WTC11 (cell line): ENCODE measurements around the gene BCAS3. TPM values are rescaled to one million over a fixed set of nuclear protein-coding genes. Genes with fewer than 3 reads are reported as not detected.

Experiments
- ATAC-seq: fragments of 200-7000 bp; cut with Tn5 transposase; 2 replicates; pipeline ENCODE4 v1.10.0; 2021; ENCODE audit warnings: mild to moderate bottlenecking, moderate library complexity
- CTCF ChIA-PET: fragments of 300-600 bp; sonication (Branson Sonifier 250); formaldehyde crosslinking; loops from one replicate; lab custom pipeline; 2021; ENCODE audit warnings: antibody characterized with exemption; lab: Charles Lee
- POLR2A ChIA-PET: fragments of 350-600 bp; sonication (Branson Sonifier 250); formaldehyde crosslinking; loops from one replicate; lab custom pipeline; 2021; ENCODE audit warnings: antibody characterized with exemption; lab: Charles Lee
- DNase-seq: peaks from one replicate; pipeline ENCODE4 v3.0.0; 2021; ENCODE audit warnings: low spot score
- H3K27ac Mint-ChIP-seq: 2 replicates; pipeline ENCODE4 v1.8.0; 2021; ENCODE audit warnings: mixed read lengths
- H3K27me3 Mint-ChIP-seq: 2 replicates; pipeline ENCODE4 v1.8.0; 2021; ENCODE audit warnings: low read depth, mild to moderate bottlenecking, moderate library complexity, mixed read lengths
- H3K36me3 Mint-ChIP-seq: 2 replicates; pipeline ENCODE4 v1.8.0; 2021; ENCODE audit warnings: mixed read lengths
- H3K4me1 Mint-ChIP-seq: 2 replicates; pipeline ENCODE4 v1.8.0; 2022; ENCODE audit warnings: mixed read lengths
- H3K4me3 Mint-ChIP-seq: 2 replicates; pipeline ENCODE4 v1.8.0; 2021; ENCODE audit warnings: mild to moderate bottlenecking, moderate library complexity, mixed read lengths
- H3K9me3 Mint-ChIP-seq: 2 replicates; pipeline ENCODE4 v1.8.0; 2021; ENCODE audit warnings: mixed read lengths
- CREM ChIP-seq: sonication (generic); formaldehyde crosslinking; IDR thresholded peaks from 2 replicates; pipeline ENCODE4 v1.8.1; 2022; ENCODE audit warnings: mild to moderate bottlenecking, missing genetic modification reagents, moderate library complexity
- EMX1 ChIP-seq: fragments of 250-450 bp; sonication (Bioruptor Pico); IDR thresholded peaks from 2 replicates; pipeline ENCODE4 v1.8.0; 2021; ENCODE audit warnings: mild to moderate bottlenecking
- GABPB1 ChIP-seq: sonication (generic); formaldehyde crosslinking; IDR thresholded peaks from 2 replicates; pipeline ENCODE4 v1.8.1; 2023; ENCODE audit warnings: mild to moderate bottlenecking, missing genetic modification reagents
- GTF2I ChIP-seq: fragments of 250-450 bp; sonication (Bioruptor Pico); conservative IDR thresholded peaks from 2 replicates; pipeline ENCODE4 v1.4.0; 2021; ENCODE audit warnings: mild to moderate bottlenecking
- HMGA2 ChIP-seq: fragments of 250-450 bp; sonication (Bioruptor Pico); IDR thresholded peaks from 2 replicates; pipeline ENCODE4 v1.4.0; 2021; ENCODE audit warnings: mild to moderate bottlenecking, moderate library complexity
- JAZF1 ChIP-seq: fragments of 250-450 bp; sonication (Bioruptor Pico); IDR thresholded peaks from 2 replicates; pipeline ENCODE4 v1.9.0; 2021; ENCODE audit warnings: moderate library complexity, mild to moderate bottlenecking, inconsistent platforms
- NFATC4 ChIP-seq: fragments of 250-450 bp; sonication (Bioruptor Pico); IDR thresholded peaks from 2 replicates; pipeline ENCODE4 v1.9.0; 2021; ENCODE audit warnings: mild to moderate bottlenecking
- RORB ChIP-seq: fragments of 250-450 bp; sonication (Bioruptor Pico); IDR thresholded peaks from 2 replicates; pipeline ENCODE4 v1.9.0; 2021; ENCODE audit warnings: mild to moderate bottlenecking
- TCF7 ChIP-seq: sonication (generic); formaldehyde crosslinking; IDR thresholded peaks from 2 replicates; pipeline ENCODE4 v1.8.0; 2022; ENCODE audit warnings: mild to moderate bottlenecking, low read depth, missing genetic modification reagents, moderate library complexity
- TEAD1 ChIP-seq: sonication (generic); formaldehyde crosslinking; IDR thresholded peaks from 2 replicates; pipeline ENCODE4 v1.8.0; 2022; ENCODE audit warnings: mild to moderate bottlenecking, missing genetic modification reagents
- total RNA-seq: library from RNA; stranded (reverse); gene quantifications from 3 replicates; pipeline ENCODE4 v1.2.3, GENCODE V29; 2021
- TF ChIP-seq, protein P1 (sequence below): sonication (generic); formaldehyde crosslinking; IDR thresholded peaks from 2 replicates; pipeline ENCODE4 v1.8.0; 2022; ENCODE audit warnings: mild to moderate bottlenecking, missing genetic modification reagents
- TF ChIP-seq, protein P2 (sequence below): sonication (generic); formaldehyde crosslinking; conservative IDR thresholded peaks from 2 replicates; pipeline ENCODE4 v1.8.1; 2023; ENCODE audit warnings: mild to moderate bottlenecking, low read depth, missing genetic modification reagents, moderate library complexity
- TF ChIP-seq, protein P3 (sequence below): sonication (generic); formaldehyde crosslinking; IDR thresholded peaks from 2 replicates; pipeline ENCODE4 v1.8.0; 2023; ENCODE audit warnings: missing genetic modification reagents, mild to moderate bottlenecking, borderline replicate concordance
- TF ChIP-seq, protein P4 (sequence below): fragments of 250-450 bp; sonication (Bioruptor Pico); IDR thresholded peaks from 2 replicates; pipeline ENCODE4 v1.9.0; 2021; ENCODE audit warnings: mild to moderate bottlenecking
- TF ChIP-seq, protein P5 (sequence below): sonication (generic); formaldehyde crosslinking; IDR thresholded peaks from 2 replicates; pipeline ENCODE4 v1.8.1; 2022; ENCODE audit warnings: mild to moderate bottlenecking, missing genetic modification reagents, moderate library complexity, borderline replicate concordance
- TF ChIP-seq, protein P6 (sequence below): sonication (generic); formaldehyde crosslinking; IDR thresholded peaks from 2 replicates; pipeline ENCODE4 v1.8.1; 2022; ENCODE audit warnings: low read depth, missing genetic modification reagents, borderline replicate concordance
- TF ChIP-seq, protein P7 (sequence below): fragments of 250-450 bp; sonication (Bioruptor Pico); IDR thresholded peaks from 2 replicates; pipeline ENCODE4 v1.8.0; 2021; ENCODE audit warnings: mild to moderate bottlenecking

Gene BCAS3
- total RNA-seq, 1 experiment from 2014 or later: 15.5 TPM

DNA sequence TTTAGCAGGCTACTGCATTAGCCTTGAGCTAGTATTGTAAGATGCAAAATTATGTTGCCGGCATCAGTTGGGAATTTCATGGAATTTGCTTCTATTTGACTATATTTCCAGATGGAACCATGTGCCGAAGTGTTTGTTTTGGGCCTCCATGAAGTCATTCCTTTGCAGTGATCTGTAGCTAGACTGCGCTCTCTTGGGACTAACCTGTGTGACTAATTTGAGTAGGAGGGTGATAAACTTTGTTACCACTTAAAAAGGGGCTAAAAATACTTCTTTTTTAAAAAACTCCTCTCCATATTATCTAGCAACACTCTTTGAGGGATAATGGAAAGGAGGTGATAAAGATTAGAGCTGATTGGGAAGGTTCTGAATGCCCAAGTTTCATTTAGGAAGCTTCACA, 555.2 kb downstream of the BCAS3 start:
- TF ChIP-seq RORB (no peak), EMX1 (CRISPR knock-in tag) (no peak), TEAD1 (CRISPR knock-in tag) (no peak), HMGA2 (CRISPR knock-in tag) (no peak), CREM (CRISPR knock-in tag) (no peak), GABPB1 (no peak), JAZF1 (CRISPR knock-in tag) (no peak), TCF7 (CRISPR knock-in tag) (no peak)
- TF ChIP-seq, protein P1, sequence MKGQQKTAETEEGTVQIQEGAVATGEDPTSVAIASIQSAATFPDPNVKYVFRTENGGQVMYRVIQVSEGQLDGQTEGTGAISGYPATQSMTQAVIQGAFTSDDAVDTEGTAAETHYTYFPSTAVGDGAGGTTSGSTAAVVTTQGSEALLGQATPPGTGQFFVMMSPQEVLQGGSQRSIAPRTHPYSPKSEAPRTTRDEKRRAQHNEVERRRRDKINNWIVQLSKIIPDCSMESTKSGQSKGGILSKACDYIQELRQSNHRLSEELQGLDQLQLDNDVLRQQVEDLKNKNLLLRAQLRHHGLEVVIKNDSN (CRISPR knock-in tag): no peak
- TF ChIP-seq, protein P2, sequence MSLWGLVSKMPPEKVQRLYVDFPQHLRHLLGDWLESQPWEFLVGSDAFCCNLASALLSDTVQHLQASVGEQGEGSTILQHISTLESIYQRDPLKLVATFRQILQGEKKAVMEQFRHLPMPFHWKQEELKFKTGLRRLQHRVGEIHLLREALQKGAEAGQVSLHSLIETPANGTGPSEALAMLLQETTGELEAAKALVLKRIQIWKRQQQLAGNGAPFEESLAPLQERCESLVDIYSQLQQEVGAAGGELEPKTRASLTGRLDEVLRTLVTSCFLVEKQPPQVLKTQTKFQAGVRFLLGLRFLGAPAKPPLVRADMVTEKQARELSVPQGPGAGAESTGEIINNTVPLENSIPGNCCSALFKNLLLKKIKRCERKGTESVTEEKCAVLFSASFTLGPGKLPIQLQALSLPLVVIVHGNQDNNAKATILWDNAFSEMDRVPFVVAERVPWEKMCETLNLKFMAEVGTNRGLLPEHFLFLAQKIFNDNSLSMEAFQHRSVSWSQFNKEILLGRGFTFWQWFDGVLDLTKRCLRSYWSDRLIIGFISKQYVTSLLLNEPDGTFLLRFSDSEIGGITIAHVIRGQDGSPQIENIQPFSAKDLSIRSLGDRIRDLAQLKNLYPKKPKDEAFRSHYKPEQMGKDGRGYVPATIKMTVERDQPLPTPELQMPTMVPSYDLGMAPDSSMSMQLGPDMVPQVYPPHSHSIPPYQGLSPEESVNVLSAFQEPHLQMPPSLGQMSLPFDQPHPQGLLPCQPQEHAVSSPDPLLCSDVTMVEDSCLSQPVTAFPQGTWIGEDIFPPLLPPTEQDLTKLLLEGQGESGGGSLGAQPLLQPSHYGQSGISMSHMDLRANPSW: no peak
- TF ChIP-seq, protein P3, sequence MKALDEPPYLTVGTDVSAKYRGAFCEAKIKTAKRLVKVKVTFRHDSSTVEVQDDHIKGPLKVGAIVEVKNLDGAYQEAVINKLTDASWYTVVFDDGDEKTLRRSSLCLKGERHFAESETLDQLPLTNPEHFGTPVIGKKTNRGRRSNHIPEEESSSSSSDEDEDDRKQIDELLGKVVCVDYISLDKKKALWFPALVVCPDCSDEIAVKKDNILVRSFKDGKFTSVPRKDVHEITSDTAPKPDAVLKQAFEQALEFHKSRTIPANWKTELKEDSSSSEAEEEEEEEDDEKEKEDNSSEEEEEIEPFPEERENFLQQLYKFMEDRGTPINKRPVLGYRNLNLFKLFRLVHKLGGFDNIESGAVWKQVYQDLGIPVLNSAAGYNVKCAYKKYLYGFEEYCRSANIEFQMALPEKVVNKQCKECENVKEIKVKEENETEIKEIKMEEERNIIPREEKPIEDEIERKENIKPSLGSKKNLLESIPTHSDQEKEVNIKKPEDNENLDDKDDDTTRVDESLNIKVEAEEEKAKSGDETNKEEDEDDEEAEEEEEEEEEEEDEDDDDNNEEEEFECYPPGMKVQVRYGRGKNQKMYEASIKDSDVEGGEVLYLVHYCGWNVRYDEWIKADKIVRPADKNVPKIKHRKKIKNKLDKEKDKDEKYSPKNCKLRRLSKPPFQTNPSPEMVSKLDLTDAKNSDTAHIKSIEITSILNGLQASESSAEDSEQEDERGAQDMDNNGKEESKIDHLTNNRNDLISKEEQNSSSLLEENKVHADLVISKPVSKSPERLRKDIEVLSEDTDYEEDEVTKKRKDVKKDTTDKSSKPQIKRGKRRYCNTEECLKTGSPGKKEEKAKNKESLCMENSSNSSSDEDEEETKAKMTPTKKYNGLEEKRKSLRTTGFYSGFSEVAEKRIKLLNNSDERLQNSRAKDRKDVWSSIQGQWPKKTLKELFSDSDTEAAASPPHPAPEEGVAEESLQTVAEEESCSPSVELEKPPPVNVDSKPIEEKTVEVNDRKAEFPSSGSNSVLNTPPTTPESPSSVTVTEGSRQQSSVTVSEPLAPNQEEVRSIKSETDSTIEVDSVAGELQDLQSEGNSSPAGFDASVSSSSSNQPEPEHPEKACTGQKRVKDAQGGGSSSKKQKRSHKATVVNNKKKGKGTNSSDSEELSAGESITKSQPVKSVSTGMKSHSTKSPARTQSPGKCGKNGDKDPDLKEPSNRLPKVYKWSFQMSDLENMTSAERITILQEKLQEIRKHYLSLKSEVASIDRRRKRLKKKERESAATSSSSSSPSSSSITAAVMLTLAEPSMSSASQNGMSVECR: no peak
- TF ChIP-seq, protein P4, sequence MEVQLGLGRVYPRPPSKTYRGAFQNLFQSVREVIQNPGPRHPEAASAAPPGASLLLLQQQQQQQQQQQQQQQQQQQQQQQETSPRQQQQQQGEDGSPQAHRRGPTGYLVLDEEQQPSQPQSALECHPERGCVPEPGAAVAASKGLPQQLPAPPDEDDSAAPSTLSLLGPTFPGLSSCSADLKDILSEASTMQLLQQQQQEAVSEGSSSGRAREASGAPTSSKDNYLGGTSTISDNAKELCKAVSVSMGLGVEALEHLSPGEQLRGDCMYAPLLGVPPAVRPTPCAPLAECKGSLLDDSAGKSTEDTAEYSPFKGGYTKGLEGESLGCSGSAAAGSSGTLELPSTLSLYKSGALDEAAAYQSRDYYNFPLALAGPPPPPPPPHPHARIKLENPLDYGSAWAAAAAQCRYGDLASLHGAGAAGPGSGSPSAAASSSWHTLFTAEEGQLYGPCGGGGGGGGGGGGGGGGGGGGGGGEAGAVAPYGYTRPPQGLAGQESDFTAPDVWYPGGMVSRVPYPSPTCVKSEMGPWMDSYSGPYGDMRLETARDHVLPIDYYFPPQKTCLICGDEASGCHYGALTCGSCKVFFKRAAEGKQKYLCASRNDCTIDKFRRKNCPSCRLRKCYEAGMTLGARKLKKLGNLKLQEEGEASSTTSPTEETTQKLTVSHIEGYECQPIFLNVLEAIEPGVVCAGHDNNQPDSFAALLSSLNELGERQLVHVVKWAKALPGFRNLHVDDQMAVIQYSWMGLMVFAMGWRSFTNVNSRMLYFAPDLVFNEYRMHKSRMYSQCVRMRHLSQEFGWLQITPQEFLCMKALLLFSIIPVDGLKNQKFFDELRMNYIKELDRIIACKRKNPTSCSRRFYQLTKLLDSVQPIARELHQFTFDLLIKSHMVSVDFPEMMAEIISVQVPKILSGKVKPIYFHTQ (CRISPR knock-in tag): no peak
- Mint-ChIP-seq H3K4me1 (peaks cover 37% of the 10 kb centered on the region), H3K4me3 (no peak overlapping the region), H3K9me3 (peaks cover 7% of the 10 kb centered on the region; the same call in 1 of the 2 replicates), H3K27me3 (no peaks in the 10 kb centered on the region; the same call in 1 of the 2 replicates), H3K36me3 (peaks cover 4% of the 10 kb centered on the region), H3K27ac (no peak overlapping the region)
- ATAC-seq (no peak), DNase-seq (no peak)
- CTCF ChIA-PET: interaction anchor here (2.5 kb wide), 1 partner anchor 126 kb away, joined by 8 read pairs; no protein-coding TSS in a partner anchor
- POLR2A ChIA-PET: interaction anchor here (0.6 kb wide), 1 partner anchor 87 kb away, joined by 3 read pairs; no protein-coding TSS in a partner anchor

DNA sequence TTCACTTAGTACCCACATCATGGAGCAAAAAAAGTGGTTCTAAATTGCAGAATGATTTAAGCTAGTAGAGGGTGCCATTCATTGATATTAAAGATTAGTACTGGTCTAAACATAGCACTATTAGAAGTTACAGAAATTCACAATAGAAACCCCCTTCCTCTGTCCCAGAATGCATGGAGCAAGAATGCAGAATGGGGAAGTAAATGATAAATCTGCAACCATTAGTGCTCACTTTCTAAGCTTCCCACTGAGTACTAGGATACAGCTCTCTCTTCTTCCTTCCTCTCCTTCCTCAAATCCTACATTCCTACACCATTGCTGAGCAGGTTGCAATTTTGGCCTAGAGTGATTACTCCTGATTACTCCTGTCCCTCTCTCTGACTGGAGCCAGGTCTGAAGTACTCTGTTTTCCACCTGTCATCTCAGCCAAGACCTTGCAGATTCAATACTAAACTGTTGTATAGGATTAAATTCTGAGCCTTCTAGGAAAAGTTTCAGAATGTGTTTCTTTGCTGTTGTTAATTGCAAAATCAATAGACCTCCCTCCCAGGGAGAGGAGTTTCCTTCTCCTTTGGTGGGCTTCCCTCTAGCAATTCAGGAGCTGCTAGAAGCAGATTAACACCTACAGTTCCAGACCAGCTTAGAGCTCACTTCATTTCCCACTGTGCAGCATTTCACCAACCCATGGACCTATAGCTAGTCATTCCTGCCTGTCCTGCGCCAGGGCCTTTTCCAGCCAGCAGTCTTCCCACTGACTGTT, 556.5 kb downstream of the BCAS3 start:
- peaks cover 7% of the 10 kb centered on the region; the same call in 1 of the 2 replicates for H3K9me3 Mint-ChIP-seq
- peaks cover 29% of the 10 kb centered on the region for H3K4me1 Mint-ChIP-seq
- H3K27me3 Mint-ChIP-seq: no peaks in the 10 kb centered on the region; the same call in 1 of the 2 replicates
- POLR2A ChIA-PET: interaction anchor here (0.7 kb wide), 1 partner anchor 32 kb away, joined by 3 read pairs; no protein-coding TSS in a partner anchor
- DNase-seq: no peak
- CTCF ChIA-PET: interaction anchor here (1.1 to 2.5 kb wide), 3 partner anchors 49 to 125 kb away, joined by 3 to 8 read pairs (median 3); no protein-coding TSS in a partner anchor
- H3K36me3 Mint-ChIP-seq: peaks cover 4% of the 10 kb centered on the region
- peak; percentile 82 for ATAC-seq
- peak overlapping the region; percentile 75 for H3K27ac Mint-ChIP-seq
- no peak overlapping the region for H3K4me3 Mint-ChIP-seq
- TF ChIP-seq, protein P5, sequence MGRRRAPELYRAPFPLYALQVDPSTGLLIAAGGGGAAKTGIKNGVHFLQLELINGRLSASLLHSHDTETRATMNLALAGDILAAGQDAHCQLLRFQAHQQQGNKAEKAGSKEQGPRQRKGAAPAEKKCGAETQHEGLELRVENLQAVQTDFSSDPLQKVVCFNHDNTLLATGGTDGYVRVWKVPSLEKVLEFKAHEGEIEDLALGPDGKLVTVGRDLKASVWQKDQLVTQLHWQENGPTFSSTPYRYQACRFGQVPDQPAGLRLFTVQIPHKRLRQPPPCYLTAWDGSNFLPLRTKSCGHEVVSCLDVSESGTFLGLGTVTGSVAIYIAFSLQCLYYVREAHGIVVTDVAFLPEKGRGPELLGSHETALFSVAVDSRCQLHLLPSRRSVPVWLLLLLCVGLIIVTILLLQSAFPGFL (CRISPR knock-in tag): no peak
- TF ChIP-seq HMGA2 (CRISPR knock-in tag) (no peak), NFATC4 (CRISPR knock-in tag) (no peak), RORB (no peak), GTF2I (CRISPR knock-in tag) (no peak)
- TF ChIP-seq, protein P6, sequence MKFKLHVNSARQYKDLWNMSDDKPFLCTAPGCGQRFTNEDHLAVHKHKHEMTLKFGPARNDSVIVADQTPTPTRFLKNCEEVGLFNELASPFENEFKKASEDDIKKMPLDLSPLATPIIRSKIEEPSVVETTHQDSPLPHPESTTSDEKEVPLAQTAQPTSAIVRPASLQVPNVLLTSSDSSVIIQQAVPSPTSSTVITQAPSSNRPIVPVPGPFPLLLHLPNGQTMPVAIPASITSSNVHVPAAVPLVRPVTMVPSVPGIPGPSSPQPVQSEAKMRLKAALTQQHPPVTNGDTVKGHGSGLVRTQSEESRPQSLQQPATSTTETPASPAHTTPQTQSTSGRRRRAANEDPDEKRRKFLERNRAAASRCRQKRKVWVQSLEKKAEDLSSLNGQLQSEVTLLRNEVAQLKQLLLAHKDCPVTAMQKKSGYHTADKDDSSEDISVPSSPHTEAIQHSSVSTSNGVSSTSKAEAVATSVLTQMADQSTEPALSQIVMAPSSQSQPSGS (CRISPR knock-in tag): no peak
- TF ChIP-seq, protein P7, sequence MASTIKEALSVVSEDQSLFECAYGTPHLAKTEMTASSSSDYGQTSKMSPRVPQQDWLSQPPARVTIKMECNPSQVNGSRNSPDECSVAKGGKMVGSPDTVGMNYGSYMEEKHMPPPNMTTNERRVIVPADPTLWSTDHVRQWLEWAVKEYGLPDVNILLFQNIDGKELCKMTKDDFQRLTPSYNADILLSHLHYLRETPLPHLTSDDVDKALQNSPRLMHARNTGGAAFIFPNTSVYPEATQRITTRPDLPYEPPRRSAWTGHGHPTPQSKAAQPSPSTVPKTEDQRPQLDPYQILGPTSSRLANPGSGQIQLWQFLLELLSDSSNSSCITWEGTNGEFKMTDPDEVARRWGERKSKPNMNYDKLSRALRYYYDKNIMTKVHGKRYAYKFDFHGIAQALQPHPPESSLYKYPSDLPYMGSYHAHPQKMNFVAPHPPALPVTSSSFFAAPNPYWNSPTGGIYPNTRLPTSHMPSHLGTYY: no peak
